Middle frontal gyrus (tissue), 1 donor: Measurements from ENCODE around the gene ZMYND10.

Source experiments
- DNase-seq: peaks from one replicate; pipeline ENCODE4 v3.0.0-alpha.2; 2015; ENCODE audit warnings: low spot score; ENCODE audit errors: extremely low spot score

ZMYND10 gene

DNA sequence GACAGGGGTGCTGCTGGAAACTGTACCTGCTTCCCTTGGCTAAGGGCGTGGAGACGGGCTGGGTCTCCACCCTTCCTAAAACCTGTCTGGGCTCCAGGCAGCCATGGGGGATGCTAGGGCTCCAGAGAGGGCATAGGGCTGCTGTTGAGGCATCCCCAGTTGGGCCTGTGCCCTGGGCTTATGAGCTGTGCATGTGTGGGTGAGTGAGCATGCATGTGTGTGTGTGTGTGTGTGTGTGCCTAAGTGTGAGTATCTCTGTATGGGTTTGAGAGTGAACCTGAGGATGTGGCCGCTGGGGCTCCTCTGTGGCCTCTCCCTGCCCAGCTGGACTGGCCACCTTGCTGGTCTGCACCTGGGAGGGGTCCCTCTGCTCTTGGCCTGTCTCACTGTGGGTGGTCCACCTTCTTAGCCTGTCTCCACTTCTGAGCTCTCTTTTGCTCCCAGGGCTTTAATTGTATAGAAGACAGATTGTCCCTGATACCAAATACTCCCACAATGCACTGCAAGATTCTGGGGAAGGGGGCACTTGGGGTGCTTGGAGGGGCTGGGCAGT, 25.7 kb upstream of the ZMYND10 start:
- no peak for DNase-seq

- DNase-seq: peak; percentile 40
These were observed 25.1 kb upstream of the ZMYND10 start for GRCh38 chr3:50370594-50370993.

DNA sequence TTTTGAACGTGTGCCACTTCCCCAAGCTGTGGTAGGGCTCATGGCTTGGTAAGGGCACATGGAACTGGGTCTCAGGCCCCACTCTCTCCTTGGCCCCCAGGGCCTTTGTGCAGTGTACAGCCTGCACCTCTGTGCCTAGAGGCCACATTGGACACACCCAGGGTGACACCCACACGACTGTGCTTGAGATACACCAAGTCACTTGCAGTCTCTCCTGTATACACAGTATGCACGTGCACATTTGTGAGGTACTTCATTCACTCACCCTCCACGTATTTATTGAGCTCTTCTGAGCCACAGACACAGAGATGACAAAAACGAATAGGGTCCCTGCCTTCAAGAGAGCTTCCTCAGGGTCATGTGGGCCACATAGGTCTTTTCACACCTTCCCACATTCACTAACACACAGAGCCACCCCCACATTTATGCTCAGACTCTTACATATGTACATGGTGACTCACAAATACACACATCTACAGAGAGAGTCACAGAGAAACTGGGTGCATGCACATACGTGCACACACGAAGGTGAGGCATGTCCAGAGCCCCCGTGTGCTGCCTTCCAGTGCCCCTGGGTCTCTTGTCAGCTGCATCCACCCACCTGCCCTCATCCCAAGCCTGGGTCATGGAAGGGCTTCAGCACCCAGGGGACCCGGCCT, 23.6 kb upstream of the ZMYND10 start:
- DNase-seq: no peak

GRCh38 chr3:50365842-50366220, 20.3 kb upstream of the ZMYND10 start:
- no peak for DNase-seq

DNA sequence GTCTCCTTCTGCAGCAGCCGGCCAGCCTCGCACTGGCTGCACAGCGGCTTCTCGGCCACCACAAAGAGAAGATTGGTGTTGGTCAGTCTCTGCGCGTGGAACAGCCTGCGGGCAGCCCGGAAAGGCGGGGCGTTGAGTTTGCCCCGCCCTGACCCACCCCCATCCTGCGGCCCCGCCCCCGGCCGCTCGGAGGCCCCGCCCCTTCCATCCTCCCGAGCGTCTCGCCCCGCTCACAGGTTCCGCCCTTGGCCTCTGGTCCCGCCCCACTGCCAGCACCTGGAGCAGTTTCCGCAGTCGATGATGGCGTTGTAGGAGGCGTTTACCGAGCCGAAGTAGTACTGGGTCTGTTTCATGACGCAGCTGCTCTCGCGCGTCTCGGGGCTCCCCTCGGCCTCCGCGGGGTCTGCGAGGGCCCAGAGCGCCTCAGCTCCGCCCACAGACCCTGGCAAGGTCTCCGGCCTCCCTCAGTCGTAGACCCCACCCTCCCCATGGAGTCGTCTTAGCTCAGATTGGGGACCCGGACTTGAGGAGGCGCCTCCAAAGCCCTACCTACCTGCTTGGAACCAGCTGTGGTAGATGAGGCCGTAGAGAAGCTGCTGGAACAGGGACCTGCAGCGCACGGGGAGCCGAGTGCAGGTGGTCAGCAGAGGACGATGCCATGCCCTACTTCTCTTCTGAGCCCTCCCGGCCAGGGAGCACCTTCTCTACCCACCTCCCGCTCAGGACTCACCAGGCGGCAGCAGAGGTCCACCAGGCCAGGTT, 19.7 kb upstream of the ZMYND10 start:
- DNase-seq: no peak

DNA sequence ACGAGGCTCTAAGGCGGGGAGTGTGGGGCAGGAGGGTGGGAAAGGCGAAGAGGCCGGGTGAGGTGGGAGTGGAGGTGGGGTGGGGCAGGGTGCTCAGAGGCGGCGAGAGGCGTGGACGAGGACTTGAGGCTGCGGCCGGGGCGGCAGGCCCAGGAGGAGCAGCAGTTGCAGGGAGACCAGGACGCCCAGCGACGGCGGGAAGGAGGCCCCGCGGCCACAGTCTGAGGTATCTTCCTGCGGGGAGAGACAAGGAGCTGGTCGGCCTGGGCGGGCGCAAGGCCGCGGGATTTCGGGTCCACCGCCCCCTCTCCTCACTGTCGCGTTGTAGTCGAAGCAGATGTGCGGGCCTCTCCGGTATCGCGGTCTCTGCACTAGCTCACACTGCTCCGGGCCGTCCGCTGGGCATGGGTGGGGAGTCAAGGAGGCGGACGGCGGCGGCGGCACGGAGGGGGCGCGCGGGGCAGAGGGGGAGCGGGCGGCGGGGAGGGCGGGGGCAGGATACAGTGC, 19.1 kb upstream of the ZMYND10 start:
- DNase-seq: no peak

GRCh38 chr3:50359760-50360110, 14.2 kb upstream of the ZMYND10 start:
- no peak for DNase-seq

GRCh38 chr3:50358911-50359759, 13.6 kb upstream of the ZMYND10 start, which contains the start of gene TMEM115:
Gene TMEM115, minus strand, starts transcription at chr3:50359521. Its CDS starts 458 bp downstream, at chr3:50359063.
- peak; percentile 100 for DNase-seq

GRCh38 chr3:50358355-50358910, 12.9 kb upstream of the ZMYND10 start:
- DNase-seq: no peak

DNA sequence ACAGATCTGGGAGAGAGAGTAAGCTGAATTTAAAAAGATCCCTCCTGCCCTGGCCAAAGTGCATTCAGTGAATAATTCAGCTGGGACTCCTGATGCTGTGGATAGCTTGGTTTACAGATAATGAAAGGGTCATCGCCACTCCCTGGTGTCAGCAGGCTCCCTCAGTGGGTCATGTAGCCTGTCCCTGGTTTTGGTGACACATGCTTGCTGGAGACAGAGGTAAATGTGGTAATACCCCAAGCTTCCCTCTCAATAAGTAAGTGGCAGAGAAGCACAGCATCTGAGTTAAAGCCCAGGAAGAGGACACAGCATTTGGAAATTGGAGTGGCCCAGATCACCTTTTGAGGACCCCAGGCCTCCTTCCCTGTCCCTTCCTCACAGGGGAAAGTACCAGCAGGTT, 11.9 kb upstream of the ZMYND10 start:
- no peak for DNase-seq

- DNase-seq: no peak
These were observed 11.0 kb upstream of the ZMYND10 start for GRCh38 chr3:50356553-50356952.

GRCh38 chr3:50355829-50356552, 10.5 kb upstream of the ZMYND10 start:
- DNase-seq: no peak

- no peak for DNase-seq
These were observed 9.3 kb upstream of the ZMYND10 start for GRCh38 chr3:50354850-50355249.

DNA sequence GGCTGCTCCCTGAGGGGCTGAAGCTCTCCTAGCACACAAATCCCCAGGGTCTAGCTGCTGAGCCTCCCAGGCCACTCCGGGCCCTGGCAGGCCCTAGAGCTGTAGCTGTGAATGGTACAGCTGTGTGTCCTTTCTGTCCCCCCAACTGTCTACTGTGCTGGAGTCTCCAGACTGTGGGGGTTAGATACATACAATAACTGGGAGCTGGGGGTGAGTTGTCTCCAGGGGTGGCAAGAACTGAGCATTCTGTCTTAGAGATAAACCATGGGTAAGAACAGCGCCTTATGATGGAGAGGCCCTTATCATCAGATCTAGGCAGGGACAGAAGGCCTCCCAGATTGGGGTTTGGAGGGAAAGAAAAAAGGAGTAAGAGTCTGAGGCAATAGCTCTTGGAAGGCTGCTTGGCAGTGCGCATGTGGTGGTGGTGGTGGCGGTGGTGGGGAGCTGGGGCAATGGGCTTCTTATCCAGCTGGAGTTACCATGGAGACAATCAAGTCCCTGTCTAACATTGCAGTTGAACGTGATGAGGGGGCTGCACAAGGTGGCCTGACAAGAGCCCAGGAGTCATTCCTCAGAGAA, 8.7 kb upstream of the ZMYND10 start:
- DNase-seq: no peak

- DNase-seq: no peak
These were observed 7.9 kb upstream of the ZMYND10 start for GRCh38 chr3:50353245-50354004.

DNA sequence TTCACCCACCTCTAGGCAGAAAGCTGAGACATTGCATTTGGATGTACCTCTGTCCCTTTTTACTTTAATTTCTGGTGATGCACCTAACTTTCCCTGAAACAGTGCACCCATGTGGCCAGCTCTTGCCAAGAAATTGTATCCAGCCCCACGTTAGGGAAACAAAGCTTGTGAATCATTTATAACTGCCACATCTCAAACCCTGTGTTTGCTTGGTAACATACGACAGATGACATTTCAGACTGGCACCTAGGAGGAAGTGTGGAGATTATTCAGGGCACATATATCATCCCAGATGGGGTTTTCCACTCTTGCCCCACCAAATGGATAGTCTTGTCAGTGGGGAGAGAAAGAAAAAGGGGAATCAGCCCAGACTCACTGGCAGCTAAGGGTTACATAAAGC, 7.2 kb upstream of the ZMYND10 start:
- DNase-seq: no peak

GRCh38 chr3:50351323-50351697, 5.8 kb upstream of the ZMYND10 start:
- no peak for DNase-seq

DNA sequence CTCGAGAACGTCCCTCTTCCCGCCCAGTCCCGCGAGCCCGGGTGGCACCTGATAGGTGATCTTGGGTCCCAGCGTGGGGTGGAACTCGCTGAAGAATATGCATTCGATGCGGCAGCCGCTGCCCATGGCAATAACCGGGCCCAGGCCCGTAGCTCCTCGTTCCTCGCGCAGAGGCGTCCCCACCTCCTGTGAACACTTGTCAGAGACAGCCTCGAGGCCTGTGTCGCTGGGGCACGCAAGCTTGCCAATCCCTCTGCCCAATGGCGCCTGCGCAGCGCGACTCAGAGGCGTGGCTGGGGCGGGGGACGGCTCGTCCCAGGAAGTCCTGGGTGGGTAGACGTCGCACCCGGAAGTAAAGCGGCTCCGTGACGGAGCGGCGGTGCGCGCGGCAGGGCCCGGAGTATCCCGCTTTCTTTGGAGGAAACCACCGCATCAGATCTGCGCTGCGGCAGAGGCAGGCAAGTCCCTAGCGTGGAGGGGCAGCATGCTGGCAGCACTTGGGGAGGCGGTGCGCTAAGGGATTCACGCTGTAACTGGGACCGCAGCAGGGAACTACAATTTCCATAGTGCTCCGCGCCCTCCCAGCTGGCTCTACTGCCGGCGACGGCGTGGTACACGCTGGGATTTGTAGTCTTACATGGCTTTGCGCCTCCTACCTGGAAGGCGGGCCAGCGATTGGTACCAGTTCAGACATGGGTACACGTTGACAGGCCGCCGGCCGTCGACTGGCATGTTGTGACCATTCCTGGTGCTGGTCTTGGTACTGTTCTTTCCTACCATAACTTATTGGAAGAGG, 5.2 kb upstream of the ZMYND10 start, which contains the start of the genes CYB561D2 and NPRL2:
Gene CYB561D2 (plus strand): TSS at position 336 of the 796 bp plus-strand sequence. CDS start 572 bp downstream, outside the sequence.
Gene NPRL2 (minus strand): TSS at position 249 of the 796 bp plus-strand sequence. CDS start 123 bp downstream, at position 126.
- DNase-seq: peak; percentile 93

GRCh38 chr3:50350213-50350526, 4.6 kb upstream of the ZMYND10 start:
- no peak for DNase-seq
